WTC11 (cell line): ENCODE data around the gene PKN3. TPM values are rescaled to one million over a fixed set of nuclear protein-coding genes. Genes with fewer than 3 reads are reported as not detected.
A peak's percentile ranks its signal among the peaks of the same experiment; 100 is the strongest.

Experiments
- ATAC-seq: fragments of 200-7000 bp; cut with Tn5 transposase; 2 replicates; pipeline ENCODE4 v1.10.0; 2021; ENCODE audit warnings: mild to moderate bottlenecking, moderate library complexity
- CTCF ChIA-PET: fragments of 300-600 bp; sonication (Branson Sonifier 250); formaldehyde crosslinking; loops from one replicate; lab custom pipeline; 2021; ENCODE audit warnings: antibody characterized with exemption; lab: Charles Lee
- POLR2A ChIA-PET: fragments of 350-600 bp; sonication (Branson Sonifier 250); formaldehyde crosslinking; loops from one replicate; lab custom pipeline; 2021; ENCODE audit warnings: antibody characterized with exemption; lab: Charles Lee
- DNase-seq: peaks from one replicate; pipeline ENCODE4 v3.0.0; 2021; ENCODE audit warnings: low spot score
- H3K27ac Mint-ChIP-seq: 2 replicates; pipeline ENCODE4 v1.8.0; 2021; ENCODE audit warnings: mixed read lengths
- H3K27me3 Mint-ChIP-seq: 2 replicates; pipeline ENCODE4 v1.8.0; 2021; ENCODE audit warnings: low read depth, mild to moderate bottlenecking, moderate library complexity, mixed read lengths
- H3K36me3 Mint-ChIP-seq: 2 replicates; pipeline ENCODE4 v1.8.0; 2021; ENCODE audit warnings: mixed read lengths
- H3K4me1 Mint-ChIP-seq: 2 replicates; pipeline ENCODE4 v1.8.0; 2022; ENCODE audit warnings: mixed read lengths
- H3K4me3 Mint-ChIP-seq: 2 replicates; pipeline ENCODE4 v1.8.0; 2021; ENCODE audit warnings: mild to moderate bottlenecking, moderate library complexity, mixed read lengths
- H3K9me3 Mint-ChIP-seq: 2 replicates; pipeline ENCODE4 v1.8.0; 2021; ENCODE audit warnings: mixed read lengths
- CREB1 ChIP-seq: sonication (generic); formaldehyde crosslinking; IDR thresholded peaks from 2 replicates; pipeline ENCODE4 v1.8.0; 2023; ENCODE audit warnings: mild to moderate bottlenecking, missing genetic modification reagents
- GRHL2 ChIP-seq: fragments of 250-450 bp; sonication (Bioruptor Pico); IDR thresholded peaks from 2 replicates; pipeline ENCODE4 v1.8.0; 2022; ENCODE audit warnings: mild to moderate bottlenecking, moderate library complexity; ENCODE audit not compliant: insufficient replicate concordance, severe bottlenecking
- NR3C1 ChIP-seq: sonication (generic); formaldehyde crosslinking; conservative IDR thresholded peaks from 2 replicates; pipeline ENCODE4 v1.8.1; 2023; ENCODE audit warnings: low read depth, mild to moderate bottlenecking, missing genetic modification reagents
- PREB ChIP-seq: sonication (generic); formaldehyde crosslinking; IDR thresholded peaks from 2 replicates; pipeline ENCODE4 v1.8.1; 2022; ENCODE audit warnings: mild to moderate bottlenecking, missing genetic modification reagents, moderate library complexity, borderline replicate concordance
- ZNF281 ChIP-seq: sonication (generic); formaldehyde crosslinking; IDR thresholded peaks from 2 replicates; pipeline ENCODE4 v1.8.0; 2023; ENCODE audit warnings: mild to moderate bottlenecking, missing genetic modification reagents
- ZNF317 ChIP-seq: sonication (generic); formaldehyde crosslinking; IDR thresholded peaks from 2 replicates; pipeline ENCODE4 v1.8.1; 2023; ENCODE audit warnings: low read depth, mild to moderate bottlenecking, moderate library complexity, missing genetic modification reagents, borderline replicate concordance
- ZNF423 ChIP-seq: fragments of 250-450 bp; sonication (Bioruptor Pico); IDR thresholded peaks from 2 replicates; pipeline ENCODE4 v2.1.2; 2022; ENCODE audit warnings: mild to moderate bottlenecking, moderate library complexity
- ZNF425 ChIP-seq: fragments of 250-450 bp; sonication (Bioruptor Pico); conservative IDR thresholded peaks from 2 replicates; pipeline ENCODE4 v1.9.0; 2021; ENCODE audit warnings: mild to moderate bottlenecking
- ZNF532 ChIP-seq: fragments of 250-450 bp; sonication (Bioruptor Pico); IDR thresholded peaks from 2 replicates; pipeline ENCODE4 v1.9.0; 2021; ENCODE audit warnings: mild to moderate bottlenecking, borderline replicate concordance
- ZNF671 ChIP-seq: fragments of 250-450 bp; sonication (Bioruptor Pico); IDR thresholded peaks from 2 replicates; pipeline ENCODE4 v1.8.0; 2021; ENCODE audit warnings: mild to moderate bottlenecking
- total RNA-seq: library from RNA; stranded (reverse); gene quantifications from 3 replicates; pipeline ENCODE4 v1.2.3, GENCODE V29; 2021
- TF ChIP-seq, protein P1 (sequence below): sonication (generic); formaldehyde crosslinking; IDR thresholded peaks from 2 replicates; pipeline ENCODE4 v1.8.1; 2023; ENCODE audit warnings: mild to moderate bottlenecking, missing genetic modification reagents
- TF ChIP-seq, protein P2 (sequence below): fragments of 250-450 bp; sonication (Bioruptor Pico); IDR thresholded peaks from 2 replicates; pipeline ENCODE4 v1.9.0; 2021; ENCODE audit warnings: mild to moderate bottlenecking
- TF ChIP-seq, protein P3 (sequence below): sonication (generic); formaldehyde crosslinking; IDR thresholded peaks from 2 replicates; pipeline ENCODE4 v1.8.1; 2022; ENCODE audit warnings: missing genetic modification reagents, borderline replicate concordance
- TF ChIP-seq, protein P4 (sequence below): sonication (generic); formaldehyde crosslinking; IDR thresholded peaks from 2 replicates; pipeline ENCODE4 v1.8.1; 2022; ENCODE audit warnings: low read depth, missing genetic modification reagents, borderline replicate concordance
- TF ChIP-seq, protein P5 (sequence below): sonication (generic); formaldehyde crosslinking; conservative IDR thresholded peaks from 2 replicates; pipeline ENCODE4 v1.8.1; 2022; ENCODE audit warnings: mild to moderate bottlenecking, missing genetic modification reagents

Gene PKN3
- total RNA-seq, 1 experiment from 2014 or later: 24.1 TPM

DNA sequence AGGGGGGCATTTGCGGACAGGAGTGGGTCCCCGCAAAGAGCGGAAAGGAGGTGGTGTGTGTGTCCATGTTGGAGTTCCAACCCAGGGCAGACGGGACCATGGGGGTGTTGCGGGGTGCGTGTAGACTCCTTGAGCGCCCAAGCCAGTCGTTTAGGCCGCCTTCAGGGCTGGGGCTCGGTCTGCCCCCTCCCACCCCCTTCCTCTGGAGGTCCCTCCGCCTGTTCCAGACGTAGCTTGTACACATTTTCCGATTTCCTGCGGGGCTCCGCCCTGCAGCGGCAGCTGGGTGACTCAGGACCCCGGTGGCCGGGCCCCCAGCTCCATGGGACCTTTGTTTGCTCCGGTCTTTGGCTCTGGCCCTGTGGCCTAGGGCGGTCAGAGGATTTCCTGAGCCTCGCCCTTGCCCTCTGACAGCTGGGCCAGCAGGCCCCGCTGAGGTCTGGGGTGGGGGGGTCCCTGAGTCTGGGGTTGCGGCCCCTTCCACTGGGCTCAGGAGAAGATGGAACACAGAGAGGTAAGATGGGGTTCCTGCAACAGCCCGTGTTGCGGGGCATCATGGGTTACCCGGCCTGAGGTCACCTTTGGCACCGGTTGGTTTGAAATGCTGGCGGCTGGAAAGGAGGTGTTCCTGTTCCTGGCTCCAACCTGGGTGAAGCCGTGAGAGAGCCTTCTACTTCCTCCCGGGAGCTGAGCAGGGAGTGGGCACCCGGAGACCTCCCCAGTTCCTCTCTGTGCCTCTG lies 1.5 kb downstream of the PKN3 start:
- ATAC-seq: no peak
- CTCF ChIA-PET: interaction anchor here (0.6 to 2.1 kb wide), 4 partner anchors 20 to 324 kb away, joined by 3 to 7 read pairs (median 4); partner anchors contain the start of genes SH3GLB2 and ZDHHC12
- Mint-ChIP-seq H3K27ac (no peak overlapping the region), H3K4me3 (peak overlapping the region; percentile 83), H3K27me3 (no peaks in the 10 kb centered on the region), H3K36me3 (no peaks in the 10 kb centered on the region), H3K9me3 (no peaks in the 10 kb centered on the region), H3K4me1 (peaks cover 4% of the 10 kb centered on the region; the same call in 1 of the 2 replicates)
- POLR2A ChIA-PET: no interaction called here
- TF ChIP-seq ZNF317 (CRISPR knock-in tag) (no peak), ZNF532 (CRISPR knock-in tag) (no peak), ZNF281 (CRISPR knock-in tag) (no peak), CREB1 (no peak), ZNF425 (no peak), PREB (CRISPR knock-in tag) (no peak), ZNF423 (CRISPR knock-in tag) (no peak), GRHL2 (CRISPR knock-in tag) (no peak), ZNF671 (CRISPR knock-in tag) (no peak), NR3C1 (CRISPR knock-in tag) (no peak)
- TF ChIP-seq, protein P1, sequence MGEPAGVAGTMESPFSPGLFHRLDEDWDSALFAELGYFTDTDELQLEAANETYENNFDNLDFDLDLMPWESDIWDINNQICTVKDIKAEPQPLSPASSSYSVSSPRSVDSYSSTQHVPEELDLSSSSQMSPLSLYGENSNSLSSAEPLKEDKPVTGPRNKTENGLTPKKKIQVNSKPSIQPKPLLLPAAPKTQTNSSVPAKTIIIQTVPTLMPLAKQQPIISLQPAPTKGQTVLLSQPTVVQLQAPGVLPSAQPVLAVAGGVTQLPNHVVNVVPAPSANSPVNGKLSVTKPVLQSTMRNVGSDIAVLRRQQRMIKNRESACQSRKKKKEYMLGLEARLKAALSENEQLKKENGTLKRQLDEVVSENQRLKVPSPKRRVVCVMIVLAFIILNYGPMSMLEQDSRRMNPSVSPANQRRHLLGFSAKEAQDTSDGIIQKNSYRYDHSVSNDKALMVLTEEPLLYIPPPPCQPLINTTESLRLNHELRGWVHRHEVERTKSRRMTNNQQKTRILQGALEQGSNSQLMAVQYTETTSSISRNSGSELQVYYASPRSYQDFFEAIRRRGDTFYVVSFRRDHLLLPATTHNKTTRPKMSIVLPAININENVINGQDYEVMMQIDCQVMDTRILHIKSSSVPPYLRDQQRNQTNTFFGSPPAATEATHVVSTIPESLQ (CRISPR knock-in tag): no peak
- TF ChIP-seq, protein P2, sequence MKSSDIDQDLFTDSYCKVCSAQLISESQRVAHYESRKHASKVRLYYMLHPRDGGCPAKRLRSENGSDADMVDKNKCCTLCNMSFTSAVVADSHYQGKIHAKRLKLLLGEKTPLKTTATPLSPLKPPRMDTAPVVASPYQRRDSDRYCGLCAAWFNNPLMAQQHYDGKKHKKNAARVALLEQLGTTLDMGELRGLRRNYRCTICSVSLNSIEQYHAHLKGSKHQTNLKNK (CRISPR knock-in tag): no peak
- TF ChIP-seq, protein P3, sequence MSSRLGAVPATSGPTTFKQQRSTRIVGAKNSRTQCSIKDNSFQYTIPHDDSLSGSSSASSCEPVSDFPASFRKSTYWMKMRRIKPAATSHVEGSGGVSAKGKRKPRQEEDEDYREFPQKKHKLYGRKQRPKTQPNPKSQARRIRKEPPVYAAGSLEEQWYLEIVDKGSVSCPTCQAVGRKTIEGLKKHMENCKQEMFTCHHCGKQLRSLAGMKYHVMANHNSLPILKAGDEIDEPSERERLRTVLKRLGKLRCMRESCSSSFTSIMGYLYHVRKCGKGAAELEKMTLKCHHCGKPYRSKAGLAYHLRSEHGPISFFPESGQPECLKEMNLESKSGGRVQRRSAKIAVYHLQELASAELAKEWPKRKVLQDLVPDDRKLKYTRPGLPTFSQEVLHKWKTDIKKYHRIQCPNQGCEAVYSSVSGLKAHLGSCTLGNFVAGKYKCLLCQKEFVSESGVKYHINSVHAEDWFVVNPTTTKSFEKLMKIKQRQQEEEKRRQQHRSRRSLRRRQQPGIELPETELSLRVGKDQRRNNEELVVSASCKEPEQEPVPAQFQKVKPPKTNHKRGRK (CRISPR knock-in tag): no peak
- TF ChIP-seq, protein P4, sequence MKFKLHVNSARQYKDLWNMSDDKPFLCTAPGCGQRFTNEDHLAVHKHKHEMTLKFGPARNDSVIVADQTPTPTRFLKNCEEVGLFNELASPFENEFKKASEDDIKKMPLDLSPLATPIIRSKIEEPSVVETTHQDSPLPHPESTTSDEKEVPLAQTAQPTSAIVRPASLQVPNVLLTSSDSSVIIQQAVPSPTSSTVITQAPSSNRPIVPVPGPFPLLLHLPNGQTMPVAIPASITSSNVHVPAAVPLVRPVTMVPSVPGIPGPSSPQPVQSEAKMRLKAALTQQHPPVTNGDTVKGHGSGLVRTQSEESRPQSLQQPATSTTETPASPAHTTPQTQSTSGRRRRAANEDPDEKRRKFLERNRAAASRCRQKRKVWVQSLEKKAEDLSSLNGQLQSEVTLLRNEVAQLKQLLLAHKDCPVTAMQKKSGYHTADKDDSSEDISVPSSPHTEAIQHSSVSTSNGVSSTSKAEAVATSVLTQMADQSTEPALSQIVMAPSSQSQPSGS (CRISPR knock-in tag): no peak
- TF ChIP-seq, protein P5, sequence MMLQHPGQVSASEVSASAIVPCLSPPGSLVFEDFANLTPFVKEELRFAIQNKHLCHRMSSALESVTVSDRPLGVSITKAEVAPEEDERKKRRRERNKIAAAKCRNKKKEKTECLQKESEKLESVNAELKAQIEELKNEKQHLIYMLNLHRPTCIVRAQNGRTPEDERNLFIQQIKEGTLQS (CRISPR knock-in tag): no peak
- DNase-seq: peak; percentile 10
